Measurements from ENCODE around the gene PFDN2.

Gene PFDN2

DNA sequence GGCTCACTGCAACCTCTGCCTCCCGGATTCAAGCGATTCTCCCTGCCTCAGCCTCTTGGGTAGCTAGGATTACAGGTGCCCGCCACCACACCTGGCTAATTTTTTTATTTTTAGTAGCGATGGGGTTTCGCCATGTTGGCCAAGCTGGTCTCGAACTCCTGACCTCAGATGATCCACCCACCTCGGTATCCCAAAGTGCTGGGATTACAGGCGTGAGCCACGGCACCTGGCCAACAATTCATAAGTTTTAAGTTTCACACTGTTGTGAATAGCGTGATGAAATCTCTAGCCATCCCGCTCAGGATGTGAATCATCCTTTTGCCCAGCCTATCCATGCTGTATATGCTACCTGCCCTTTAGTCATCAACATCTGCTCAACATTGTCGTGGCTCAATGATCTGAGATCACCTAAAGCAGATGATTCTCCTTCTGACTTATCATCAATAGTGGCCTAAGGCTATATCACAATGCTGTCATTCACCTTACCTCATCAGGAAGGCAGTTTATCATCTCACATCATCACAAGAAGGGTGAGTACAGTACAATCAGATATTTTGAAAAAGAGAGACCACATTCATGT lies 2.6 kb downstream of the PFDN2 start:
- Histone ChIP-seq H3K9ac (ENCODE audit: low read length) (no peak overlapping the region), H3K36me3 (replicated peaks; ENCODE audit: low read depth, low read length) (peaks cover 17% of the 10 kb centered on the region), H3K79me2 (ENCODE audit: low read length) (peaks cover 92% of the 10 kb centered on the region), H3K27me3 (ENCODE audit: low read depth, low read length) (no peaks in the 10 kb centered on the region), H3K9me3 (ENCODE audit: insufficient read depth, low read length) (no peaks in the 10 kb centered on the region), H2AFZ (ENCODE audit: low read depth, low read length) (no peak overlapping the region), H3K4me3 (ENCODE audit: low read length) (no peak overlapping the region), H3K4me2 (ENCODE audit: low read length) (no peak overlapping the region), H4K20me1 (ENCODE audit: insufficient read depth, low read length) (peaks cover 42% of the 10 kb centered on the region), H3K27ac (ENCODE audit: low read length) (no peak overlapping the region), H3K4me1 (ENCODE audit: low read length) (peaks cover 36% of the 10 kb centered on the region)
- TF ChIP-seq, protein P1, sequence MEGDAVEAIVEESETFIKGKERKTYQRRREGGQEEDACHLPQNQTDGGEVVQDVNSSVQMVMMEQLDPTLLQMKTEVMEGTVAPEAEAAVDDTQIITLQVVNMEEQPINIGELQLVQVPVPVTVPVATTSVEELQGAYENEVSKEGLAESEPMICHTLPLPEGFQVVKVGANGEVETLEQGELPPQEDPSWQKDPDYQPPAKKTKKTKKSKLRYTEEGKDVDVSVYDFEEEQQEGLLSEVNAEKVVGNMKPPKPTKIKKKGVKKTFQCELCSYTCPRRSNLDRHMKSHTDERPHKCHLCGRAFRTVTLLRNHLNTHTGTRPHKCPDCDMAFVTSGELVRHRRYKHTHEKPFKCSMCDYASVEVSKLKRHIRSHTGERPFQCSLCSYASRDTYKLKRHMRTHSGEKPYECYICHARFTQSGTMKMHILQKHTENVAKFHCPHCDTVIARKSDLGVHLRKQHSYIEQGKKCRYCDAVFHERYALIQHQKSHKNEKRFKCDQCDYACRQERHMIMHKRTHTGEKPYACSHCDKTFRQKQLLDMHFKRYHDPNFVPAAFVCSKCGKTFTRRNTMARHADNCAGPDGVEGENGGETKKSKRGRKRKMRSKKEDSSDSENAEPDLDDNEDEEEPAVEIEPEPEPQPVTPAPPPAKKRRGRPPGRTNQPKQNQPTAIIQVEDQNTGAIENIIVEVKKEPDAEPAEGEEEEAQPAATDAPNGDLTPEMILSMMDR (IDR thresholded peaks at IDR 0.05; ENCODE audit: low read depth, low read length) = no peak
- no peak for TF ChIP-seq EZH2phosphoT487 (IDR thresholded peaks at IDR 0.05; ENCODE audit: low read depth)

GRCh38 chr1:161114556-161114955 lies 3.3 kb downstream of the PFDN2 start:
- Histone ChIP-seq H3K9me3 (ENCODE audit: insufficient read depth, low read length) (no peaks in the 10 kb centered on the region), H3K27ac (ENCODE audit: low read length) (no peak overlapping the region), H3K27me3 (ENCODE audit: low read depth, low read length) (no peaks in the 10 kb centered on the region), H3K36me3 (replicated peaks; ENCODE audit: low read depth, low read length) (peaks cover 13% of the 10 kb centered on the region), H2AFZ (ENCODE audit: low read depth, low read length) (no peak overlapping the region), H4K20me1 (ENCODE audit: insufficient read depth, low read length) (peaks cover 42% of the 10 kb centered on the region), H3K9ac (ENCODE audit: low read length) (no peak overlapping the region), H3K4me3 (ENCODE audit: low read length) (no peak overlapping the region), H3K4me2 (ENCODE audit: low read length) (no peak overlapping the region), H3K4me1 (ENCODE audit: low read length) (peaks cover 31% of the 10 kb centered on the region), H3K79me2 (ENCODE audit: low read length) (peaks cover 98% of the 10 kb centered on the region)
- no peak for TF ChIP-seq EZH2phosphoT487 (IDR thresholded peaks at IDR 0.05; ENCODE audit: low read depth)
- TF ChIP-seq, protein P1 (IDR thresholded peaks at IDR 0.05; ENCODE audit: low read depth, low read length) = no peak

DNA sequence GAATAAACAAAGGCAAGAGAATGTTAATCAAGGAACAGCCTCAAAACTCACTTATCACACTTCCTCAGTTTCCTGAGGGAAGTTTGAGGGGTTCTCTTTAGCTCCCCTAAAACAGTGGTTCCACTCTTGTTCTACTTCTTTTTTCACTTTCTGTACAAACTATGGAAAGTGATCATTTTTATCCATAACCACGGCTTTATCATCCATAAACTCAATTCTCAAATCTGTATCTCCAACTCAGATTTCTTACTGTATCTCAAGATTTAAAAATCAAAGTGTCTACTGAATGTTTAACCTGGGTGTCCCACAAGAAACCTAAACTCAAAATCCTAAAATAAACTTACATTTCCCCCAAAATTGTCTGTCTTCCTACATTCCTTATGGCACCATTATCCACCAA lies 3.9 kb downstream of the PFDN2 start:
- H3K36me3 ChIP-seq (replicated peaks; ENCODE audit: low read depth, low read length) = peaks cover 16% of the 10 kb centered on the region

DNA sequence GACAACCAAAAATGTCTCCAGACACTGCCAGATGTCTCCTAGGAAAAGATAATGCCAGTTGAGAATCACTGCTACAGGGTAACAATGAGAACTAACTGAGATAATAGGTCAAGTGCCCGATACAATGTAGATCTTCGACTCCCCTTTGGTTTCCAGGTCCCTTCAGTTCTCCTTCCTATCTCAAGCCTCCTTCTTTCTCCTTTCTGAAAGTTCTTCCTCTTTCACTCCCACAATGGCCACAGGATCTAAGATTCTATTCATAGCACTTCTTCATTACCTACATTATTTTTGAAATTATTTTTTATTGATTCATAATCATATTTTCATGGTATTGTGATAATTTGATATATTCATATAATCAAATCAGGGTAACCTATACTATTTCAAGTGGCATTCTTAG lies 6.3 kb downstream of the PFDN2 start:
- Histone ChIP-seq H3K27me3 (ENCODE audit: low read depth, low read length) (no peaks in the 10 kb centered on the region), H3K4me2 (ENCODE audit: low read length) (no peak overlapping the region), H3K9me3 (ENCODE audit: insufficient read depth, low read length) (no peaks in the 10 kb centered on the region), H2AFZ (ENCODE audit: low read depth, low read length) (no peak overlapping the region), H3K79me2 (ENCODE audit: low read length) (peaks cover 98% of the 10 kb centered on the region), H3K4me3 (ENCODE audit: low read length) (no peak overlapping the region), H3K9ac (ENCODE audit: low read length) (no peak overlapping the region), H3K4me1 (ENCODE audit: low read length) (peaks cover 15% of the 10 kb centered on the region), H3K36me3 (replicated peaks; ENCODE audit: low read depth, low read length) (peaks cover 19% of the 10 kb centered on the region), H3K27ac (ENCODE audit: low read length) (no peak overlapping the region), H4K20me1 (ENCODE audit: insufficient read depth, low read length) (peaks cover 42% of the 10 kb centered on the region)
- TF ChIP-seq, protein P1 (IDR thresholded peaks at IDR 0.05; ENCODE audit: low read depth, low read length) = no peak
- TF ChIP-seq EZH2phosphoT487 (IDR thresholded peaks at IDR 0.05; ENCODE audit: low read depth) = no peak

More for the DNA sequence above, 3.9 kb downstream of the PFDN2 start:
- Histone ChIP-seq H3K4me2 (ENCODE audit: low read length) (no peak overlapping the region), H3K9ac (ENCODE audit: low read length) (no peak overlapping the region), H3K27ac (ENCODE audit: low read length) (no peak overlapping the region), H4K20me1 (ENCODE audit: insufficient read depth, low read length) (peaks cover 42% of the 10 kb centered on the region), H3K9me3 (ENCODE audit: insufficient read depth, low read length) (no peaks in the 10 kb centered on the region), H3K4me3 (ENCODE audit: low read length) (no peak overlapping the region), H3K4me1 (ENCODE audit: low read length) (peaks cover 24% of the 10 kb centered on the region), H3K79me2 (ENCODE audit: low read length) (peaks cover 100% of the 10 kb centered on the region), H3K27me3 (ENCODE audit: low read depth, low read length) (no peaks in the 10 kb centered on the region), H2AFZ (ENCODE audit: low read depth, low read length) (no peak overlapping the region)
- TF ChIP-seq, protein P1 (IDR thresholded peaks at IDR 0.05; ENCODE audit: low read depth, low read length) = no peak
- TF ChIP-seq EZH2phosphoT487 (IDR thresholded peaks at IDR 0.05; ENCODE audit: low read depth) = no peak
